SK-N-MC (cell line): ENCODE results near the gene CCDC154.

Experiments used
- EZH2 ChIP-seq: fragments of 200-600 bp; sonication (generic); IDR thresholded peaks from one replicate; pipeline ENCODE4 v1.6.1; 2017; ENCODE audit warnings: antibody characterized with exemption
- POLR2AphosphoS5 ChIP-seq: IDR thresholded peaks from 2 replicates; pipeline ENCODE4 v1.6.1; 2012; ENCODE audit warnings: mild to moderate bottlenecking, low read depth, low read length, borderline replicate concordance

DNA sequence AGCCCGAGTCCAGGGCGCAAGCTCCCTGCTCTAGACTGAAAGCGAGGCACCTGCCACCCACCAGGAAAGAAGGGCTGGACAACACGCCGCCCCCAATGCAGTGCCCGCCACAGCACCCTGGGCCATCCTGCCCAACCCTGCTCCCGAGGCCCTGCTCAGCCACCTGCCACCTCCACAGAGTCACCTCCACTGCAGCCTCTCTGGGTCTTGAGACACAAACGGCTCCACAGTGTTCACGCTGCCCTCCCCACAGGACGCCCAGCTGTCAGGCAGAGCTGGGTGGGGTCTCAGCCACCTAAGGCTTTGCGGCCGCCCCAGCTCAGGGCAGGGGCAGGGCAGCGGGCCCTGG lies 21.2 kb upstream of the CCDC154 start:
- TF ChIP-seq POLR2AphosphoS5 (no peak), EZH2 (no peak)
